ENCODE measurements around the gene SAXO2. TPM values are rescaled to one million over a fixed set of nuclear protein-coding genes. Genes with fewer than 3 reads are reported as not detected.
"Not testable (repeated sequence)": the region's sequence is repeated elsewhere in the genome, so short reads cannot be mapped to it uniquely, and the experiment has no call there.

SAXO2 gene
- total RNA-seq, 1 donor, result 2.1 TPM

DNA sequence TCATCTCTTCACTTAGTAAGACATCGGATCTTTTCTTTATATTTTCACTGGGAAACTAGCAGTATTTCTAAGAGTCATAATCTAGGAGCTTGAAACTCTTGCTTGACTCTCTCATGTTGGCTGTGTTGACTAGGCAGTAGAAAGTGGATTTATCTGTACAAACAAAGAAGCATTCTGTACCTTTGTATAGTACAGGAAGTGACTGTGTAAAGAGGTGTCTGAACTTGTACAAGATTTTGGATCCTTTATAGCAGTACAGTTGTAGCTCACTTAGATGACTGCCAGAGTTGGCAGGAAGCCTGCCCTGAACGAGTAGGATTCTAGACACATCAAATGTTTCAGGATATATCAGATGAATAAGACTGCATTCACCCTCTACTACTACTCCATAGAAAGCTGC is 5.8 kb downstream of the SAXO2 start:
- H3K4me3 ChIP-seq (ENCODE audit: low read length); H3K27me3 ChIP-seq (ENCODE audit: insufficient read depth, low read length); H3K9me3 ChIP-seq (ENCODE audit: low read depth, low read length); H3K4me1 ChIP-seq (ENCODE audit: insufficient read depth, low read length): not testable (repeated sequence)

DNA sequence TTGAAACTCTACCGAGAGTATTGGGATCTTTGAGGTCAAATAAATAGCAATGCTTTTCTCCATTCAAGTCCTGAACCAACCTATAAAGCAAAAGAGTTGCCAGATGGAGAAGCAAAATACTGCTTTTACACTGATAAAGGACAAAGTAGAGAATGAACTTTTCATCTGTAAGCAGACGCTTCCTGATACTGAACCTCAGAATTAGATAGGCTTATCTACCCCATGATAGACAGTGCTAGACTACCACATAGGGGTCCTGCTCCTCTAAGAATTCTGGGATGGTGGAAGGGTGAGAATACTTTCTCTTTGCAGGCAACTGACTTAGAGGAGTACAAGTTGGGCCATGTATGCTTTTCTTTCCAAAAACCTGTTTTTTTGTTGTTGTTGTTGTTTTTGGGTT is 9.5 kb downstream of the SAXO2 start:
- Histone ChIP-seq H3K9me3 (ENCODE audit: low read depth, low read length) (peaks cover 5% of the 10 kb centered on the region), H3K4me1 (ENCODE audit: insufficient read depth, low read length) (peaks cover 2% of the 10 kb centered on the region), H3K4me3 (ENCODE audit: low read length) (no peak overlapping the region), H3K27me3 (ENCODE audit: insufficient read depth, low read length) (peaks cover 4% of the 10 kb centered on the region)

DNA sequence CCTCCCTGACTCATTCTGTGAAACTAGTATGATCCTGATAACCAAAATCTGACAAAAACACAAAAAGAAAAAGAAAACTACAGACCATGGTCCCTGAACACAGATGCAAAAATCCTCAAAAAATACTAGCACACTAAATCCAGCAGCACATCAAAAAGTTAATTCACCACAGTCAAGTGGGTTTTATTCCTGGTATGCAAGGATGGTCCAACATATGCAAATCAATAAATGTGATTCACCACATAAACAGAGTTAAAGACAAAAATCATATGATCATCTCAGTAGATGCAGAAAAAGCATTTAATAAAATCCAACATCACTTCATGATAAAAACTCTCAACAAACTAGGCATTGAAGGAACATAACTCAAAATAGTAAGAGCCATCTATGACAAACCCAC is 12.8 kb downstream of the SAXO2 start:
- Histone ChIP-seq H3K27me3 (ENCODE audit: insufficient read depth, low read length) (peaks cover 4% of the 10 kb centered on the region), H3K4me3 (ENCODE audit: low read length) (no peak overlapping the region), H3K4me1 (ENCODE audit: insufficient read depth, low read length) (no peaks in the 10 kb centered on the region), H3K9me3 (ENCODE audit: low read depth, low read length) (peaks cover 5% of the 10 kb centered on the region)

DNA sequence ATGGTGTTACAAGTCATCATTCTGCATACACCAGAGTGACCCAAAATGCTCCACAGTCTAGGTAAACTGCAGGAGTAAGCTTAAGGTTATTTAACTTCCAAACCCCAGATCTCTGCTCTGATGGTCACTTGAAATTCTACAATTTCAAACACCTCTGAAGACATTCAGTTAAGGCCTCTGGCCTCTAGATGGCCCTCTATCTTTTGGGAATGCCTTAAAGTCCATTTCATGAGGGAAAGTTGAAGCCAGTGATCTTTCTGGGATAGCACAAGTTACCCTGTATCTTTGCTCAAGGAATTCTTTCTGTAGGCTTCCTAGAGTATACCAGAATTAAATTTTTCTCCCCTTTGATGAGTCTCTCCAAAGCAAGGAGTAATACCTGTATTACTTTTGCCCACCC is 18.7 kb downstream of the SAXO2 start:
- H3K9me3 ChIP-seq (ENCODE audit: low read depth, low read length); H3K4me3 ChIP-seq (ENCODE audit: low read length); H3K27me3 ChIP-seq (ENCODE audit: insufficient read depth, low read length); H3K4me1 ChIP-seq (ENCODE audit: insufficient read depth, low read length): not testable (repeated sequence)

DNA sequence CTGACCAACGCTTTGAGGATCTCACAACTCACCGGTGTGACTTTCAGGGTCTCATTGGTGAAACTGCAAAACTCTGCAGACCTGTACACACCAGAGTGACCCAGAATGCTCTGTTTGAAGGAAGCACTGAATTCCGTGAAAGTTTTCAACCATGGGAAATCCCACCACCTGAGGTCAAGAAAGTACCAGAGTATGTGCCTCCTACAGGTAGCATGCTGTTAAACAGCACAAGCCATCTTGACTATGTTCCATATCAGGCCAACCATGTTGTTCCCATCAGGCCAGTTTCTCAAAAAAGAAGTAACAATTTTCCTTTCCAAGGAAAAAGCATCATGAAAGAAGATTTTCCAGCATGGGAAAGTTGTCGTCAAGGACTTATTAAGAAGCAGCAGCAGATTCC is 19.8 kb downstream of the SAXO2 start:
- peaks cover 15% of the 10 kb centered on the region for H3K4me1 ChIP-seq (ENCODE audit: insufficient read depth, low read length)
- H3K9me3 ChIP-seq (ENCODE audit: low read depth, low read length); H3K4me3 ChIP-seq (ENCODE audit: low read length); H3K27me3 ChIP-seq (ENCODE audit: insufficient read depth, low read length): not testable (repeated sequence)

DNA sequence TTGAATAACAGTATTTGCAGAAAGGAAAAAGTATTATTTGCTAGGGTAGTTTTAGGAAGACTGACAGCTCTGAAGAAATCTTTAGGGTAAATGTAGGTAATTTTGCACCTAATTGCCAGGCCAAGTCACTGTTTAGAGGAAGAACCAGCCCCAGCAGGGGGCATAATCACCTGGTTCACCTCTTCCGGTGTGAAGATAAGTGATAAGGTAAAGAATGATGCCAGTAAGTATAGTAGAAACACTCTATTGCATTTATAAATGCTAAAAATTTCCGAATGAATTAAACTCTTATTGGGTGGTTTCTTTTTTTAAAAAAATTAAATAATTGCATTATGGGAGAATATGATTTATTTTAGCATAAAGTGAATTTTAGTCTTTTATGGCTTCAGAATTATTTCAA is 21.8 kb downstream of the SAXO2 start:
- peaks cover 15% of the 10 kb centered on the region for H3K4me1 ChIP-seq (ENCODE audit: insufficient read depth, low read length)
- not testable (repeated sequence) for H3K9me3 ChIP-seq (ENCODE audit: low read depth, low read length)

DNA sequence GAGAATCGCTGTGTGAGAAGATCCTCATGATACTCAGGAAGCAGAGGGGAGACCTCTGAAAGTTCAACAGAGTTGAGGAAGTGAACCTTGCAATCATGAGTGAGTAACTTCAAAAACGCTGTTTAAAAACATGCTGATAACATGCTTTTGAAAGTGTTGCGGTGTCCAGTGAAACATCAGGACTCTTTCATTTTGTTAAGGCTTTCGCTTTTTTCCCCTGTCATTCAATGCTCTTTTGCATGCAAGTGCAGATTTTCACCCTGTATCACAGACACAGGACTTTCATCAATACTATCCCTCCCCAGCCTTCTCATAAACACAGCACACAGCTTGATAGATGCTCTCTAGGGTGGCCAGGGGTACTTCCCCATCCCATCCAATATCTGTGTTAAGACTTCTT is 23.9 kb downstream of the SAXO2 start:
- not testable (repeated sequence) for H3K27me3 ChIP-seq (ENCODE audit: insufficient read depth, low read length); H3K4me3 ChIP-seq (ENCODE audit: low read length); H3K9me3 ChIP-seq (ENCODE audit: low read depth, low read length)
- peaks cover 15% of the 10 kb centered on the region for H3K4me1 ChIP-seq (ENCODE audit: insufficient read depth, low read length)

More for the DNA sequence above, 21.8 kb downstream of the SAXO2 start:
- H3K27me3 ChIP-seq (ENCODE audit: insufficient read depth, low read length); H3K4me3 ChIP-seq (ENCODE audit: low read length): not testable (repeated sequence)

DNA sequence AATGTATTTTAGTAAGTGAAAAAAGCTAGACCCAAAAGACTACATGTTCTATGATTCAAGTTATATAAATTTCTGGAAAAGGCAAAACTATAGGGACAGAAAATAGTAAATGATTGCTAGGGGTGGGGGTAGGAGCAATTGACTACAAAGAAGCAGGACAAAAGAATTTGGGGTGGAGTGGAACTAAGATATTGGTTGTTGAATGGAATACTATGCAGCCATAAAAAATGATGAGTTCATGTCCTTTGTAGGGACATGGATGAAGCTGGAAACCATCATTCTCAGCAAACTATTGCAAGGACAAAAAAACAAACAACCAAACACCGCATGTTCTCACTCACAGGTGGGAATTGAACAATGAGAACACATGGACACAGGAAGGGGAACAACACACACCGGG is 25.6 kb downstream of the SAXO2 start:
- H3K4me3 ChIP-seq (ENCODE audit: low read length); H3K27me3 ChIP-seq (ENCODE audit: insufficient read depth, low read length); H3K9me3 ChIP-seq (ENCODE audit: low read depth, low read length): not testable (repeated sequence)
- peaks cover 15% of the 10 kb centered on the region for H3K4me1 ChIP-seq (ENCODE audit: insufficient read depth, low read length)

DNA sequence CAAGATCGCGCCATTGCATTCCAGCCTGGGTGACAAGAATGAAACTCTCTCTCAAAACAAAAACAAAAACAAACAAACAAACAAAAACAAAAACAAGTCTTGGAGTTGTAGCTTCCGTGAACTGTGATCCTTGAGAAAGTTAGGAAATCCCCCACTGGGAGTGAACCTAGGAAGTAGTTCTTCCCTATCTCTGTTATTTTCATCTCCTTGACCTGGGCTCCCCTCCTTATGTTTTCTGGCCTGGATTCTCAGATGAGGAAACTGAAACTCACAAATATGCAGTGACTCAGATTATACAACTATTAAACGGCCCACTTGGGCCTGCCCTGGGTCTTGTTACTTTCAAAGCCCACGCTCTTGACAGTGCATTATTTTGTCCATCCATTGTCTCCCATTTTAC is 29.7 kb downstream of the SAXO2 start:
- Histone ChIP-seq H3K9me3 (ENCODE audit: low read depth, low read length) (no peaks in the 10 kb centered on the region), H3K4me1 (ENCODE audit: insufficient read depth, low read length) (no peaks in the 10 kb centered on the region), H3K4me3 (ENCODE audit: low read length) (no peak overlapping the region), H3K27me3 (ENCODE audit: insufficient read depth, low read length) (no peaks in the 10 kb centered on the region)

DNA sequence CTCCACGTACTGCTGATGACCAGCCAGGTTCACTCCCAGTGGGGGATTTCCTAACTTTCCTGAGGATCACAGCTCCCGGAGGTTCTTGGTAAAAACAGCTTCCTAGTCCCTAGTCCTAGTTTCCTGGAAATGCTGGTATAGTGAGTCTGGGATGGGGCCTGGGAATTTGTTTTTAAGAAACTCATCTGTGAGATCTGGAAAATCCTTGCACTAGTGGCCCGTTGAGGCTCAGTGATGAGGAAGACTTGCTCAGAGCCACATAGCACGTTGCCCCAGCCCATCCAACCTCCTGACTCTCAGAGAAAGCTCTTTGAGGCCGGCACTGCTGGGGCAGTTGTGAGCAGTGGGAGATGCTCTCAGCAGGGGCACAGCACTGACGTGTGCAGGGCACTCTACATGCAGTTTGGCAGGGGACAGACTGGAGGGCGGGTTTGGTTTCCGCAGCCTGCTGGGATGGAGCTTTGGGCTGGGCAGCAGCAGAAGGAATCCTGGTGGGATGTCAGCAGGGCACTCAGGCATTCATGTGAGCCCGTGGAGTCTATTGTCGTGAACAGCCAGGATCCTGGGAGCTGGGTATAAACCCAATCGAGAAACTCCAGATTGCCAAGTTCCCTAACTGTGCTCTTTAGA is 31.6 kb downstream of the SAXO2 start:
- Histone ChIP-seq H3K27me3 (ENCODE audit: insufficient read depth, low read length) (no peaks in the 10 kb centered on the region), H3K9me3 (ENCODE audit: low read depth, low read length) (no peaks in the 10 kb centered on the region), H3K4me3 (ENCODE audit: low read length) (no peak overlapping the region), H3K4me1 (ENCODE audit: insufficient read depth, low read length) (peaks cover 9% of the 10 kb centered on the region)

DNA sequence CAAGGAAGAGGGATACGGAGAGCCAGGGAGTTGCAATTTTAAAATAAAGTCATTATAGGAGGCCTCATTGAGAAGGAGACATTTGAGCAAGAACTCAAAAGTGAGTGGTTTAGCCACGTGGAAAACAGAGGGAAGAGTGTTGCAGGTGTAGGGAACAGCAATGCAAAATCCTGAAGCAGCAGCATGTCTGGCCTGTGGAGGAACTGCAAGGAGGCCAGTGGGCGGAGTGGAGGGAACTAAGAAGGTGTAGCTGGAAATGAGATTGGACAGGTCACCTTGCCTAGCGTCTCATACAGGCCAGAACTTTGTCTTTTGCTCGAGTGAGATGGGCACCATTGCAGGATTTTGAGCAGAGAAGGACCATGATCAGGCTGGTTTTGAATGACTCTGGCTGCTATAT is 34.9 kb downstream of the SAXO2 start:
- H3K4me3 ChIP-seq (ENCODE audit: low read length), result no peak overlapping the region
- H3K9me3 ChIP-seq (ENCODE audit: low read depth, low read length), result no peaks in the 10 kb centered on the region
- no peaks in the 10 kb centered on the region for H3K27me3 ChIP-seq (ENCODE audit: insufficient read depth, low read length)
- H3K4me1 ChIP-seq (ENCODE audit: insufficient read depth, low read length), result peaks cover 9% of the 10 kb centered on the region

DNA sequence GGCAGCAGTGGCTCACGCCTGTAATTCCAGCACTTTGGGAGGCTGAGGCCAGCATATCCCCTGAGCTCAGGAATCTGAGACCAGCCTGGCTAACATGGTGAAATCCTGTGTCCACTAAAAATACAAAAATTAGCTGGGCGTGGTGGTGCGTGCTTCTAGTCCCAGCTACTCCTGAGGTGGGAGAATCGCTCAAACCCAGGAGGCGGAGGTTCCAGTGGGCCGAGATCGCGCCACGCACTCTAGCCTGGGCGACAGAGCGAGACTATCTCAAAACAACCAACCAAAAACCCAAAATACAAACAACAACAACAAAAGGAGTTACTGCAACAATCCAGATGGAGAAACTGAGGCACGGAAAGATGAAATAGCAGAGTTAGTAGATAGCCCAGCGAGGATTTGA is 35.4 kb downstream of the SAXO2 start:
- H3K4me3 ChIP-seq (ENCODE audit: low read length), result no peak overlapping the region
- no peaks in the 10 kb centered on the region for H3K9me3 ChIP-seq (ENCODE audit: low read depth, low read length)
- no peaks in the 10 kb centered on the region for H3K27me3 ChIP-seq (ENCODE audit: insufficient read depth, low read length)
- H3K4me1 ChIP-seq (ENCODE audit: insufficient read depth, low read length), result peaks cover 9% of the 10 kb centered on the region

DNA sequence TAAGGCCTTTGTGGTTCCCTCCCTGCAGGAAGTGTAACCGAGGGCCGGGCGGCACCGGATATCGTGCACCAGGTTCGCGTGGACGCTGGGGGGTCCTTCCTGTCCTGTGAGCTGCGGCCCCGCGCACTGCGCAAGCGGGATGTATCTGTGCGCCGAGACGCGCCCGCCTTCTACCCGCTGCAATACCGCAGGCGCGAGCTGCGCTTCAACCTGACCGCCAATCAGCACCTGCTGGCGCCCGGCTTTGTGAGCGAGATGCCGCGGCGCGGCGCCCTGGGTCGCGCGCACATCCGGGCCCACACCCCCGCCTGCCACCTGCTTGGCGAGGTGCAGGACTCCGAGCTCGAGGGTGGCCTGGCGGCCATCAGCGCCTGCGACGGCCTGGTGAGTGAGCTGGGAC is 35.9 kb downstream of the SAXO2 start:
- no peaks in the 10 kb centered on the region for H3K27me3 ChIP-seq (ENCODE audit: insufficient read depth, low read length)
- H3K9me3 ChIP-seq (ENCODE audit: low read depth, low read length), result no peaks in the 10 kb centered on the region
- peaks cover 9% of the 10 kb centered on the region for H3K4me1 ChIP-seq (ENCODE audit: insufficient read depth, low read length)
- H3K4me3 ChIP-seq (ENCODE audit: low read length), result no peak overlapping the region

DNA sequence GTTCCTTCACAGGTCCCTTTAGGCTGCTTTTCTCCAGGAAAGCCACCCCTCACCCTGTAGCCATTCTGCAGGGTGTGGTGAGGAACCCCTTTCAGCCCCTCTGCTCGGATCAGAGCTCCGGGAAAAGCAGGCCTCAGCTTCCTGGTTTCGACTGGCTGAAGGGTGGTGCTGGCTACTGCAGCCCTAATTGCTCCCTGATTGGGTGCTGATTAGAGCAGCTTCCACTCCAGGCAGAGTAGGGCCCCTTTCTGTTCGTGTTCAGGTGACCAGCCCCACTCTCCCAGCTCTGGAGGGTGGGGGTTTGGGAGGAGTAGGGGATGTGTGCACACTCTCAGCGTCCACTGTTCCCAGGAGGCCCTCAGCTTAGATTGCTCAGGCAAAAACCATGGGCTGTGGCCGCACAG is 36.9 kb downstream of the SAXO2 start:
- H3K9me3 ChIP-seq (ENCODE audit: low read depth, low read length); H3K4me3 ChIP-seq (ENCODE audit: low read length); H3K27me3 ChIP-seq (ENCODE audit: insufficient read depth, low read length); H3K4me1 ChIP-seq (ENCODE audit: insufficient read depth, low read length): not testable (repeated sequence)

DNA sequence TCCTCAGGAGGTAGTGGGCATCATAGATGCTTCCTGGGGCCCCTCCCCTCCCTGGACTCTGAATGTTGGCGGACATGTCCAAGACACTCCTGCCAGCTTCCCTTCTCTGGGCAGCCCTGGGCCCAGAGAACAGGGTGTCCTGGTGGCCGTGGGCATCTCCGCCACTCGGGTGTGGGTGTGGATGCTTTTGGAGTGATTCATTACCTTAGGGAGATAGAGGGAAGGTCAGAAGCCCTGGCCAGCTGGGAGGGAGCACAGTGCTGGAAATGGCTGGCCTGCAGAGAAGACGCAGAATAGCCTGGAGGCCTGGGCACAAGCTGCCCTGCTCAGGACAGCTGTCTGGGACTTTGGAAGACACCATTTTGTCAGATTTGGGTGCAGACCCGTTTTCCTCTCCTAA is 37.7 kb downstream of the SAXO2 start:
- not testable (repeated sequence) for H3K9me3 ChIP-seq (ENCODE audit: low read depth, low read length); H3K4me1 ChIP-seq (ENCODE audit: insufficient read depth, low read length); H3K27me3 ChIP-seq (ENCODE audit: insufficient read depth, low read length); H3K4me3 ChIP-seq (ENCODE audit: low read length)

DNA sequence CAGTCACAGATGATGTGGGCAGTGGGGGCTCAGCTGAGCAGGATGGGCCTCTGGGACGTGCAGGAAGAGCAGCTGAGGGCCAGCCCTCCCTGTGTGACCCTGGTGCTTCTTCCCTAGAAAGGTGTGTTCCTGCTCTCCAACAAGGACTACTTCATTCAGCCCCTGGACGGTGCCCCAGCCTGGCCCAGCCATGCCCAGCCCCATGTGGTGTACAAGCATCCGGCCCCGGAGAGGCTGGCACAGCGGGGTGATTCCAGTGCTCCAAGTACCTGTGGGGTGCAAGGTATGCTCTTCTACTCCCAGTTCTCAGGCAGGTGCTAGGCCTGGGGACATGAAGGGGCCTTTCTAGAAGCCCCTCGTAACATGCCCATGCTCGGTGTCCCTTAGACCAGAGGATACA is 38.3 kb downstream of the SAXO2 start:
- Histone ChIP-seq H3K27me3 (ENCODE audit: insufficient read depth, low read length) (no peaks in the 10 kb centered on the region), H3K4me1 (ENCODE audit: insufficient read depth, low read length) (peaks cover 9% of the 10 kb centered on the region), H3K9me3 (ENCODE audit: low read depth, low read length) (no peaks in the 10 kb centered on the region), H3K4me3 (ENCODE audit: low read length) (no peak overlapping the region)
